HepG2 (cell line): ENCODE results near the gene SLC1A2. TPM values are rescaled to one million over a fixed set of nuclear protein-coding genes. Genes with fewer than 3 reads are reported as not detected.

Experiments used
- CBX2 ChIP-seq, 2 experiments: fragments of 200-600 bp in 1 of 2; sonication (generic); formaldehyde crosslinking in 1 of 2; IDR thresholded peaks; 2 replicates each; pipeline versions ENCODE4 v1.7.0 to v1.8.1; 2018 to 2022; ENCODE audit warnings: low read depth in 2 of 2, low read length in 1 of 2, mild to moderate bottlenecking in 1 of 2, missing genetic modification reagents in 1 of 2
- CREM ChIP-seq, 2 experiments: sonication (generic) in 1 of 2; formaldehyde crosslinking in 1 of 2; IDR thresholded peaks; 2 replicates each; pipeline versions ENCODE4 v1.4.0 to v1.6.1; 2016 to 2020; ENCODE audit warnings: antibody characterized with exemption in 1 of 2, mild to moderate bottlenecking in 1 of 2, missing genetic modification reagents in 1 of 2
- DMAP1 ChIP-seq: IDR thresholded peaks from 2 replicates; pipeline ENCODE4 v1.6.1; 2016
- FOXM1 ChIP-seq: sonication (generic); formaldehyde crosslinking; IDR thresholded peaks from 2 replicates; pipeline ENCODE4 v1.5.0; 2020; ENCODE audit warnings: missing genetic modification reagents
- GATAD1 ChIP-seq: IDR thresholded peaks from 2 replicates; pipeline ENCODE4 v1.6.1; 2016; ENCODE audit warnings: missing genetic modification reagents, missing compliant biosample characterization
- IRF2 ChIP-seq: IDR thresholded peaks from 2 replicates; pipeline ENCODE4 v1.6.1; 2018; ENCODE audit warnings: missing genetic modification reagents, missing compliant biosample characterization
- KDM1A ChIP-seq: IDR thresholded peaks from 2 replicates; pipeline ENCODE4 v1.6.1; 2016; ENCODE audit warnings: missing compliant biosample characterization
- KMT2B ChIP-seq: IDR thresholded peaks from 2 replicates; pipeline ENCODE4 v1.6.1; 2016; ENCODE audit warnings: missing genetic modification reagents, missing compliant biosample characterization
- NFIC ChIP-seq: IDR thresholded peaks from 2 replicates; pipeline ENCODE4 v1.6.1; 2012; ENCODE audit warnings: mild to moderate bottlenecking, low read length, inconsistent platforms
- NFKB2 ChIP-seq: sonication (generic); formaldehyde crosslinking; IDR thresholded peaks from 2 replicates; pipeline ENCODE4 v1.4.0; 2020; ENCODE audit warnings: missing genetic modification reagents, borderline replicate concordance
- RARA ChIP-seq: IDR thresholded peaks from 2 replicates; pipeline ENCODE4 v1.6.1; 2016; ENCODE audit warnings: missing genetic modification reagents, missing compliant biosample characterization
- REL ChIP-seq: sonication (generic); formaldehyde crosslinking; conservative IDR thresholded peaks from 2 replicates; pipeline ENCODE4 v1.8.0; 2022; ENCODE audit warnings: mild to moderate bottlenecking, missing genetic modification reagents, moderate library complexity
- RNF2 ChIP-seq: fragments of 450-650 bp; conservative IDR thresholded peaks from 2 replicates; pipeline ENCODE4 v1.6.1; 2016; ENCODE audit warnings: low read depth
- SUZ12 ChIP-seq: fragments of 150-350 bp; IDR thresholded peaks from 2 replicates; pipeline ENCODE4 v1.6.1; 2014; ENCODE audit warnings: low read depth, low read length
- TBL1XR1 ChIP-seq: fragments of 150-350 bp; IDR thresholded peaks from 2 replicates; pipeline ENCODE4 v1.6.1; 2014; ENCODE audit warnings: borderline replicate concordance, low read length; ENCODE audit not compliant: partially characterized antibody
- WIZ ChIP-seq: sonication (generic); formaldehyde crosslinking; IDR thresholded peaks from 2 replicates; pipeline ENCODE4 v1.5.1; 2020; ENCODE audit warnings: mild to moderate bottlenecking, missing genetic modification reagents
- ZNF292 ChIP-seq: sonication (generic); formaldehyde crosslinking; IDR thresholded peaks from 2 replicates; pipeline ENCODE4 v1.8.1; 2022; ENCODE audit warnings: mild to moderate bottlenecking, low read depth, missing genetic modification reagents, borderline replicate concordance
- ZNF3 ChIP-seq: IDR thresholded peaks from 2 replicates; pipeline ENCODE4 v1.7.0; 2017; ENCODE audit warnings: inconsistent platforms
- ZNF484 ChIP-seq: sonication (generic); formaldehyde crosslinking; IDR thresholded peaks from 2 replicates; pipeline ENCODE4 v1.5.1; 2020; ENCODE audit warnings: mild to moderate bottlenecking, low read depth, missing genetic modification reagents, borderline replicate concordance
- ZNF781 ChIP-seq: sonication (generic); formaldehyde crosslinking; IDR thresholded peaks from 2 replicates; pipeline ENCODE4 v1.5.1; 2020; ENCODE audit warnings: borderline replicate concordance, mild to moderate bottlenecking, missing genetic modification reagents; ENCODE audit errors: not compliant biosample characterization
- polyA plus RNA-seq, 8 experiments: library from polyadenylated mRNA; depleted of rRNA in 3 of 8; stranded (reverse) in 7 of 8; unstranded in 1 of 8; fragments of >200 nt; fragmentation: Illumina TruSeq in 4 of 8; extraction: Trizol in 4 of 8; gene quantifications; 2 replicates each; pipeline versions ENCODE4 v1.2.1 to v1.2.3, GENCODE V29; 2011 to 2016; ENCODE audit warnings: low read depth in 4 of 8, missing spikeins in 1 of 8, mixed read lengths in 1 of 8; ENCODE audit not compliant: insufficient read depth in 1 of 8
- total RNA-seq, 5 experiments: library from RNA; depleted of rRNA; stranded (reverse); fragments of >200 nt; fragmentation: Illumina TruSeq; extraction: Trizol; gene quantifications; 2 replicates each; pipeline ENCODE4 v1.2.3, GENCODE V29; 2016; ENCODE audit warnings: low read depth in 1 of 5
- TF ChIP-seq, protein P1 (sequence below): sonication (generic); formaldehyde crosslinking; conservative IDR thresholded peaks from 2 replicates; pipeline ENCODE4 v1.4.0; 2020; ENCODE audit warnings: mild to moderate bottlenecking, missing genetic modification reagents, moderate library complexity
- TF ChIP-seq, protein P2 (sequence below): IDR thresholded peaks from 2 replicates; pipeline ENCODE4 v1.6.1; 2016
- TF ChIP-seq, protein P3 (sequence below): IDR thresholded peaks from 2 replicates; pipeline ENCODE4 v1.6.1; 2012; ENCODE audit warnings: low read depth, low read length, improper control_type of control experiment

Gene SLC1A2
- total and polyA plus RNA-seq, 2 of the 13 experiments (the other 11 are each of a cell fraction or from before 2014, with no cell fraction given): 23.2 to 43.2 TPM

DNA sequence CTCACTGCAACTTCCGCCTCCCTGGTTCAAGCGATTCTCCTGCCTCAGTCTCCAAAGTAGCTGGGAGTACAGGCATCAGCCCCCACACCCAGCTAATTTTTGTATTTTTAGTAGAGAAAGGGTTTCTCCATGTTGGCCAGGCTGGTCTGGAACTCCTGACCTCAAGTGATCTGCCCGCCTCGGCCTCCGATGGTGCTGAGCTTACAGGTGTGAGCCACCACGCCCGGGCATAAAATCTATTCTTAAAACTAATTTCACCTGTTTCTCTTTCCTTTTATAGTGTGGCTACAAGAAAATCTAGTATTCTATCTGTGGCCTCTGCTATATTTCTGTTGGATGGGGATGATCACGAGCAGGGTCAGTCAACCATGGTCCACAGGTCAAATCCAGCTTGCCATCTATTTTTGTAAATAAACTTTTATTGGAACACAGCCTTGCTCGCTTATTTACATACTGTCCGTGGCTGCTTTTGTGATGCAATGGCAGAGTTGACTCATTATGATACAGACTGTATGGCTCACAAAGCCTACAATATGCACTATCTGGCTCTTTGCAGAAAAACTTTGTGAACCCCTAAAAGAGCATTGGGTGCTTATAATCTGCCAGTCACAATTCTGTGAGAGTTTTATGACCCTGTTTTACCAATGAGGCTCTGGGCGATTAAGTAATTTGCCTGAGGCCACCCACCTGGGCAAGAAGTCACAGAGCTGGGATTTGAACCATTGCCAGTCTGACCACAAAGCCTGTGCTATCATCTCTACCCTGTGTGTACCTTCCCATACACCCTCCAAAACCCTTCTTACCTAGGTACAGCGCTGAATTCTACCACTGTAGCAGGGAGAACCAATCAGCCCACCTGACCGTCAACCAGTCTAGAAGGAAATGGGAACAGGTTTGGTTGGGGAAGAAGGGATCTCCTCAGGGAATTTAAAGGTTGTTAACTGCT lies 28.3 kb downstream of the SLC1A2 start (continued):
- TF ChIP-seq, protein P1, sequence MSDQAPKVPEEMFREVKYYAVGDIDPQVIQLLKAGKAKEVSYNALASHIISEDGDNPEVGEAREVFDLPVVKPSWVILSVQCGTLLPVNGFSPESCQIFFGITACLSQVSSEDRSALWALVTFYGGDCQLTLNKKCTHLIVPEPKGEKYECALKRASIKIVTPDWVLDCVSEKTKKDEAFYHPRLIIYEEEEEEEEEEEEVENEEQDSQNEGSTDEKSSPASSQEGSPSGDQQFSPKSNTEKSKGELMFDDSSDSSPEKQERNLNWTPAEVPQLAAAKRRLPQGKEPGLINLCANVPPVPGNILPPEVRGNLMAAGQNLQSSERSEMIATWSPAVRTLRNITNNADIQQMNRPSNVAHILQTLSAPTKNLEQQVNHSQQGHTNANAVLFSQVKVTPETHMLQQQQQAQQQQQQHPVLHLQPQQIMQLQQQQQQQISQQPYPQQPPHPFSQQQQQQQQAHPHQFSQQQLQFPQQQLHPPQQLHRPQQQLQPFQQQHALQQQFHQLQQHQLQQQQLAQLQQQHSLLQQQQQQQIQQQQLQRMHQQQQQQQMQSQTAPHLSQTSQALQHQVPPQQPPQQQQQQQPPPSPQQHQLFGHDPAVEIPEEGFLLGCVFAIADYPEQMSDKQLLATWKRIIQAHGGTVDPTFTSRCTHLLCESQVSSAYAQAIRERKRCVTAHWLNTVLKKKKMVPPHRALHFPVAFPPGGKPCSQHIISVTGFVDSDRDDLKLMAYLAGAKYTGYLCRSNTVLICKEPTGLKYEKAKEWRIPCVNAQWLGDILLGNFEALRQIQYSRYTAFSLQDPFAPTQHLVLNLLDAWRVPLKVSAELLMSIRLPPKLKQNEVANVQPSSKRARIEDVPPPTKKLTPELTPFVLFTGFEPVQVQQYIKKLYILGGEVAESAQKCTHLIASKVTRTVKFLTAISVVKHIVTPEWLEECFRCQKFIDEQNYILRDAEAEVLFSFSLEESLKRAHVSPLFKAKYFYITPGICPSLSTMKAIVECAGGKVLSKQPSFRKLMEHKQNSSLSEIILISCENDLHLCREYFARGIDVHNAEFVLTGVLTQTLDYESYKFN: peak; percentile 72; the same call in 1 of the 2 replicates
- peak; percentile 45; the same call in 1 of the 2 replicates for TF ChIP-seq GATAD1 (CRISPR knock-in tag)
- TF ChIP-seq IRF2 (CRISPR knock-in tag): 0 out of 2 replicates have a peak, but pooled peaks have one; percentile 17
- TF ChIP-seq DMAP1 (CRISPR knock-in tag): no peak
- TF ChIP-seq SUZ12: no peak
- TF ChIP-seq RNF2: no peak
- no peak for TF ChIP-seq REL (CRISPR knock-in tag)
- no peak for TF ChIP-seq WIZ (CRISPR knock-in tag)
- TF ChIP-seq, protein P2, sequence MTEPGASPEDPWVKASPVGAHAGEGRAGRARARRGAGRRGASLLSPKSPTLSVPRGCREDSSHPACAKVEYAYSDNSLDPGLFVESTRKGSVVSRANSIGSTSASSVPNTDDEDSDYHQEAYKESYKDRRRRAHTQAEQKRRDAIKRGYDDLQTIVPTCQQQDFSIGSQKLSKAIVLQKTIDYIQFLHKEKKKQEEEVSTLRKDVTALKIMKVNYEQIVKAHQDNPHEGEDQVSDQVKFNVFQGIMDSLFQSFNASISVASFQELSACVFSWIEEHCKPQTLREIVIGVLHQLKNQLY (CRISPR knock-in tag): 0 out of 2 replicates have a peak, but pooled peaks have one; percentile 32
- peak; percentile 76 for TF ChIP-seq TBL1XR1
- no peak for TF ChIP-seq NFKB2
- TF ChIP-seq, protein P3, sequence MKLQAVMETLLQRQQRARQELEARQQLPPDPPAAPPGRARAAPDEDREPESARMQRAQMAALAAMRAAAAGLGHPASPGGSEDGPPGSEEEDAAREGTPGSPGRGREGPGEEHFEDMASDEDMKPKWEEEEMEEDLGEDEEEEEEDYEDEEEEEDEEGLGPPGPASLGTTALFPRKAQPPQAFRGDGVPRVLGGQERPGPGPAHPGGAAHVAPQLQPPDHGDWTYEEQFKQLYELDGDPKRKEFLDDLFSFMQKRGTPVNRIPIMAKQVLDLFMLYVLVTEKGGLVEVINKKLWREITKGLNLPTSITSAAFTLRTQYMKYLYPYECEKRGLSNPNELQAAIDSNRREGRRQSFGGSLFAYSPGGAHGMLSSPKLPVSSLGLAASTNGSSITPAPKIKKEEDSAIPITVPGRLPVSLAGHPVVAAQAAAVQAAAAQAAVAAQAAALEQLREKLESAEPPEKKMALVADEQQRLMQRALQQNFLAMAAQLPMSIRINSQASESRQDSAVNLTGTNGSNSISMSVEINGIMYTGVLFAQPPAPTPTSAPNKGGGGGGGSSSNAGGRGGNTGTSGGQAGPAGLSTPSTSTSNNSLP: peak; percentile 84
- no peak for TF ChIP-seq CBX2 (IDR thresholded peaks at IDR 0.05; ENCODE audit: low read depth, low read length)
- TF ChIP-seq CBX2 (CRISPR knock-in tag; IDR thresholded peaks at IDR 0.05; ENCODE audit: low read depth): 0 out of 2 replicates have a peak, but pooled peaks have one; percentile 6
- TF ChIP-seq KMT2B (CRISPR knock-in tag): no peak
- TF ChIP-seq NFIC: peak; percentile 35; the same call in 1 of the 2 replicates
- peak; percentile 74 for TF ChIP-seq RARA
- no peak for TF ChIP-seq ZNF781
- TF ChIP-seq ZNF484: no peak
- TF ChIP-seq ZNF3 (CRISPR knock-in tag): peak; percentile 97
- peak; percentile 23; the same call in 1 of the 2 replicates for TF ChIP-seq KDM1A
- peak; percentile 40; the same call in 1 of the 2 replicates for TF ChIP-seq CREM (IDR thresholded peaks at IDR 0.05)
- no peak for TF ChIP-seq CREM (CRISPR knock-in tag; IDR thresholded peaks at IDR 0.05)
- peak; percentile 21; the same call in 1 of the 2 replicates for TF ChIP-seq ZNF292 (CRISPR knock-in tag)
- TF ChIP-seq FOXM1 (CRISPR knock-in tag): no peak
